ENCODE measurements around the gene TINAGL1.
"Not testable (repeated sequence)": the region's sequence is repeated elsewhere in the genome, so short reads cannot be mapped to it uniquely, and the experiment has no call there.

Gene TINAGL1

DNA sequence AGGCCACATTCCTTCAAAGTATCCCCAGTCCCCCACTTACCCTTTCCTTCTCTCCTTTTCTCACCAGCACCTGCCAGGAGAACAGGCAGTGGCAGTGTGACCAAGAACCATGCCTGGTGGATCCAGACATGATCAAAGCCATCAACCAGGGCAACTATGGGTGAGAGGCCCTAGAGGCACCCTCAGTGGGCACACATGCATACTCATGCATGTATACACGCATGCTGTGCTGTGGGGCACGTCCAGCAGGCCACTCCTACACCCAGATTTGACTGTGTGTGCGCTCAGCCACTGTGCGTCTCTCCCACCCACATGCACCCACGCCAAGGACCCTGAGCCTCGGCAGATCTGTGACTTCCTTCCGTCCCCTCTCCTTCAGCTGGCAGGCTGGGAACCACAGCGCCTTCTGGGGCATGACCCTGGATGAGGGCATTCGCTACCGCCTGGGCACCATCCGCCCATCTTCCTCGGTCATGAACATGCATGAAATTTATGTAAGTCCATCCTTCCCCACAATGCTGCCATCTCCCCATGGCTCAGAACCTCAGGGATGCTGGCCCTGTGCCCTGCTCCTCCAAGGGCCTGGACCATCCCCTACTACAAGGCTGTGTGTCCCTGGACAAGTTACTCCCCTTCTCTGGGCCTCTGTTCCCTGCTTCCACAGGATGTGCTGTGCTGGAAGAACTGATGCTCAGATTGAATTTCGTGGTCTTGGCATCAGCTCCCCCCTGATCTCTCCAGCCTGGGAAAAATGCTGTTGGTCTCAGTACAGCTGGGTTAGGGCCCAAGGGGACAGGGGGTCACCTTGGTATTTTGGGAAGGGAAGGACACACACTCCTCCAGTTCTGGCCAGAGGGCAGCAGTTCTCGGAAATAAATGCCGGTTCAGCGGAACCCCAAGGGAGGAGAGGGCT, 7.0 kb downstream of the TINAGL1 start:
- FAIRE-seq (no peak), DNase-seq (ENCODE audit: insufficient read length, low spot score) (no peak)

- FAIRE-seq = no peak
- DNase-seq (ENCODE audit: insufficient read length, low spot score) = no peak
Observed at GRCh38 chr1:31583995-31584868, 7.9 kb downstream of the TINAGL1 start.

DNA sequence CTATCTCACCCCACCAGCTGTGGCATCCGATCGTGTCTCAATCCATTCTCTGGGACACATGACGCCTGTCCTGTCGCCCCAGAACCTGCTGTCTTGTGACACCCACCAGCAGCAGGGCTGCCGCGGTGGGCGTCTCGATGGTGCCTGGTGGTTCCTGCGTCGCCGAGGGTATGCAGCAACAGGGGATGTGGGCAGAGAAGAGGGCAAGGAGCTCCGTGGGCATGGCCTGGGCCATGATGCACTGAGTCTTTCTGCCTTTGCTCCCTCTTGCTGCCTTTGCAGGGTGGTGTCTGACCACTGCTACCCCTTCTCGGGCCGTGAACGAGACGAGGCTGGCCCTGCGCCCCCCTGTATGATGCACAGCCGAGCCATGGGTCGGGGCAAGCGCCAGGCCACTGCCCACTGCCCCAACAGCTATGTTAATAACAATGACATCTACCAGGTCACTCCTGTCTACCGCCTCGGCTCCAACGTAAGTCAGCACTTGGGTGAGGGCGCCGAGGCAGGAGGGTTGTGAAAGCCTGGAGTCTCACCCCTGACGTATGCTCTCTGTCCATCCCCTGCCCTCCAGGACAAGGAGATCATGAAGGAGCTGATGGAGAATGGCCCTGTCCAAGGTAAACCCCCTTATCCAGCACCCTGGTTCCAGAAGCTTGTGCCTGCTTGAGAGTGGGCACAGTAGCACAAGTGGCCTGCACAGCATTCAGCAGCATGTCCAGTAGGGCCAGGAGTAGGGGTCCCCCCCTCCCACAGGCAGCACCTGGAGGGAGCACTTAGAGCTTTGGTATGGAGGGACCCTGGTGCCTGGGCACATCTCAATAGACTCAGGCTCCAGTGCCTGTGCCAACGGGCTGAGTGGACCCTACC, 8.8 kb downstream of the TINAGL1 start:
- DNase-seq (ENCODE audit: insufficient read length, low spot score) = no peak
- no peak for FAIRE-seq

- FAIRE-seq = no peak
- no peak for DNase-seq (ENCODE audit: insufficient read length, low spot score)
Observed at GRCh38 chr1:31585736-31586365, 9.5 kb downstream of the TINAGL1 start.

DNA sequence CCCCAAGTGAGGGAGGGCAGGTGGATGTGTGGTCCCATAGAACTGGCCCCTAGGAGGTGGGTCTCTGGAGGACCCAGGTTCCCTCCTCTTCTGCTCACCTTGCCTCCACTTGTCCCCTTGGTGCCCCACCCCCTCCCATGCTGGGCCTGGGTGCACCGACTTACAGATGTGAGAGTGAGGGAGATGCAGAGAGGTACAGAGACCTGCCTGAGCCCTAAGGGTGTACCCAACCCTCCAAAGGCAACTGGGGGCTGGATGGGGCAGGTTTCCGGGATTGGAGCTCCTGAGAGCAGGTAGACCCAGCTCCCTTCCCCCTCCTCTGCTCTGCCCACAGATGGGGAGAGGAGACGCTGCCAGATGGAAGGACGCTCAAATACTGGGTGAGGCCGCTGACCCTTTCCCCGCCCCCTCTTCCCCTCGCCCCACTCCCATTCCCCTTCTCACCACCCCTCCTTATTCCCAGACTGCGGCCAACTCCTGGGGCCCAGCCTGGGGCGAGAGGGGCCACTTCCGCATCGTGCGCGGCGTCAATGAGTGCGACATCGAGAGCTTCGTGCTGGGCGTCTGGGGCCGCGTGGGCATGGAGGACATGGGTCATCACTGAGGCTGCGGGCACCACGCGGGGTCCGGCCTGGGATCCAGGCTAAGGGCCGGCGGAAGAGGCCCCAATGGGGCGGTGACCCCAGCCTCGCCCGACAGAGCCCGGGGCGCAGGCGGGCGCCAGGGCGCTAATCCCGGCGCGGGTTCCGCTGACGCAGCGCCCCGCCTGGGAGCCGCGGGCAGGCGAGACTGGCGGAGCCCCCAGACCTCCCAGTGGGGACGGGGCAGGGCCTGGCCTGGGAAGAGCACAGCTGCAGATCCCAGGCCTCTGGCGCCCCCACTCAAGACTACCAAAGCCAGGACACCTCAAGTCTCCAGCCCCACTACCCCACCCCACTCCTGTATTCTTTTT, 10.3 kb downstream of the TINAGL1 start:
- no peak for DNase-seq (ENCODE audit: insufficient read length, low spot score)
- no peak for FAIRE-seq

- FAIRE-seq; DNase-seq (ENCODE audit: insufficient read length, low spot score): not testable (repeated sequence)
Observed at GRCh38 chr1:31587328-31587699, 11.0 kb downstream of the TINAGL1 start.

DNA sequence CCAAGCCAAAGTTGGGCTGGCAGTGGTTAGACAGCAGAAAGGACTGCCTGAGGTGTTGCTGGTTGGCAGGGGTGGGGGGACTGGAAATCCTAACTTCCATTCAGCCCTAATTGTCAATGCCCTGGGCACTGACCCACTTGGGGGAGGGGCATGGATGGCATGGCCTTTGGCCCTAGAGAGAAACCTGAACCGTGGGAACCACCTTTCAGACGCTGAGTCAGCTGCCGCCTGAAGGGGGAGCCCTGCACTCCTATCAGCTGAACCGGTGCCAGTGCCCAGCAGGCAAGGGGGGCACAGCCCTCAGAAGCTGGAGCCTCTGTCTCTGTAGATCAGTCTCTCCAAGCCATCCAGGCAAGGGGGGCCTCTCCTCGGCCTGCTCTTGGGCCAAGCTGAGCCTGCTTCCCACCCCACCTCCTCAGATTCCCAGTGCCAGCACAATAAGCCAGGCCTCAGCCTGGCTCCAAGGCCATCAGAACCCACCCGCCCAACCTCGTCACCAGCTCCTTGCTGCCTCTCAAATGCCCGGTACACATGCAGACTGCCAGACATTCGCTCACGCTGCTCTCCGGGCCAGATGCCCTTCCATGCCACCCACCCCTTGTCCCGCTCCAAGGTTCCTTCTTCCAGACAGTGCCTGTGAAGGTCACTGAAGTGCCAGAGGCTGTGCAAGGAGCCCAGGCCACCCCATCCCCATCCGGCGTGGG, 11.6 kb downstream of the TINAGL1 start:
- peak; percentile 47 for FAIRE-seq

DNA sequence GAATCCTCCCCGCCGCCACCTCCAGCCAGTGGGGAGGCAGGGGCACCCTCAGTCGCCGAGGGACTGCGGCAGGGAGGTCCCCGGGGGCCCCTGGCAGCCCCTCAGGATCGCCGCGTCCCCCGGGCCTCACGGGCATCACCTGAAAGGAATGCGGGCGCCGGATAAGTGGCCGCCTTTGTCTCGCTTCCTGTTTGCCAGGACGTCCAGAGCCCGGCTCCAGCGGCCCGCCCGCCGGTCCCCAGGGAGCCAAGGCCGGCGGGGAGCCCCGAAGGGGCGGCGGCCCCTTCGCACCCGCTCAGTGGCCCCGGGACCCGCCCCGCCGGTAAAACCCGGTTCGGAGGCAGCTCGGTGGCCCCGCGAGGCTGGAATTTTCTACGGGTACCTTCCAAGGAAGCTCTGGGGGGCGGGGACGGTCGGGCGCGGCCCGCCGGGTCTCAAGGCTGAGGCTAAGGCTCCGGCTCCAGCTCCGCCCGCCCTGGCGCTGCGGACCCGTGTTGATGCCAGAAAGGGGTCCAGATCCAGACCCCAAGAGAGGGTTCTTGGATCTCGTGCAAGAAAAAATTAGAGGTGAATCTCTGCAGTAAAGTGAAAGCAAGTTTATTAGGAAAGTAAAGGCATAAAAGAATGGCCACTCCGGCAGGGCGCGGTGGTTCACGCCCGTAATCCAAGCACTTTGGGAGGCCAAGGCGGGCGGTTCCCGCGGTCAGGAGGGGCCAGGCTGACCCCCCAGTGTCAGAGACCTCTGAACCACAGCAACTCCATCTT, 12.6 kb downstream of the TINAGL1 start:
- no peak for FAIRE-seq

More for the DNA sequence above, 11.6 kb downstream of the TINAGL1 start:
- DNase-seq (ENCODE audit: insufficient read length, low spot score) = peak; percentile 93

GRCh38 chr1:31591425-31592093, 15.2 kb downstream of the TINAGL1 start:
- DNase-seq (ENCODE audit: insufficient read length, low spot score) (no peak), FAIRE-seq (no peak)

More for the DNA sequence above, 12.6 kb downstream of the TINAGL1 start:
- DNase-seq (ENCODE audit: insufficient read length, low spot score) = no peak

- DNase-seq (ENCODE audit: insufficient read length, low spot score) (no peak), FAIRE-seq (no peak)
Observed at GRCh38 chr1:31592132-31592531, 15.8 kb downstream of the TINAGL1 start.

- FAIRE-seq (no peak), DNase-seq (ENCODE audit: insufficient read length, low spot score) (no peak)
Observed at GRCh38 chr1:31593136-31593665, 16.9 kb downstream of the TINAGL1 start.

GRCh38 chr1:31593770-31594632, 17.7 kb downstream of the TINAGL1 start:
- peak; percentile 97 for FAIRE-seq
- DNase-seq (ENCODE audit: insufficient read length, low spot score) = peak; percentile 80

DNA sequence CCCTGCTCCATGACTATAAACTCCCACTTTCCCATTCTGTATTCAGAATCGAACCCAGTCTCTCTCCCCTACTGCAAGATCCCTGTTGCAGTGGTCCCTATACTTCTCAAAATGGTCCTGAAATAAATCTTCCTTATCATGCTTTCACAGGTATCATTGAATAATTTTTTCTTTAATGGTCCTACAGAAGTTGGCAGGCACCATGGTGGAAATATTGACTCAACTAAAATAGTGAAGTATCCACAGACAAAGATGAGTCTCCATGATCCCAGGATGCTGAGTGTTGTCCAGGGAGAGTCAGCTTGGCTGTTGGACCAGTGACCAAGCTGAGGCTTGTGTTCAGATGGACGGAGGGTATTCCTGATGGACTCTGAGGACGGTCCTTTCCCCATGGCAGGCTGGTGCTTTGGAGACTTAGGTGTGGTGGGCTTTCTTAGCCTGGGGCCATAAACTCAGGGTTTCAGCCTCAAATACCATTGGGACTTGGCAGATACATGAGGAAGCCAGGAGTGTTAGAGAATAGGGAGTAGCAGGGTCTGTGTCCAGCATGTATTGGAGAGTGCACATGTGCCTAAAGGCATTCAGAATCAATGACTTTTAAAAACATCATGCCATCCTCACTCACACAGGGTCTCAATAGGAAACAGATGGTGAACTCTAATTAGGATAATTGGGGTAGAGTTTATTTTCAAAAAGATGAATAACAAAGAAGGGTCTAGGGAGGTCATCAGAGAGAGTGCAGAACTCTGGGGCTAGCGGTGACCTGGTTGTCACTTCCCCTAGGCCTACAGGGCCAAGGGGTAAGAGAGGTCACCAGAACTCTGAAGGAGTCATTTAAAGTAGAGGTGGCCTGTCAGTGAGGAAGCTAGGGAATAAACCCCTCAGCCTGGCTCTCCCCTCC, 19.8 kb downstream of the TINAGL1 start:
- DNase-seq (ENCODE audit: insufficient read length, low spot score) (no peak), FAIRE-seq (no peak)

GRCh38 chr1:31596737-31597097, 20.4 kb downstream of the TINAGL1 start:
- FAIRE-seq (no peak), DNase-seq (ENCODE audit: insufficient read length, low spot score) (no peak)

GRCh38 chr1:31598980-31599379, 22.7 kb downstream of the TINAGL1 start:
- DNase-seq (ENCODE audit: insufficient read length, low spot score) (no peak), FAIRE-seq (no peak)
